CD8-positive, alpha-beta memory T cell (primary cell): ENCODE results near the gene CNOT11. TPM values are rescaled to one million over a fixed set of nuclear protein-coding genes. Genes with fewer than 3 reads are reported as not detected.

Experiments used
- CTCF ChIA-PET: fragments of 350-600 bp; sonication (Branson Sonifier 250); formaldehyde crosslinking; loops from one replicate; lab custom pipeline; 2021; ENCODE audit warnings: antibody characterized with exemption; lab: Charles Lee
- POLR2A ChIA-PET: fragments of 350-600 bp; sonication (Branson Sonifier 250); formaldehyde crosslinking; loops from one replicate; lab custom pipeline; 2021; ENCODE audit warnings: antibody characterized with exemption; lab: Charles Lee
- DNase-seq, 5 donors: peaks; one replicate each; pipeline versions ENCODE4 v3.0.0 to v3.0.0-alpha.2; 2020 to 2022; ENCODE audit warnings: mixed read lengths in 1 of 5
- H3K27ac ChIP-seq: one replicate; pipeline ENCODE4 v1.7.0; 2013; ENCODE audit warnings: low read depth, mild to moderate bottlenecking, low read length, moderate library complexity
- H3K27me3 ChIP-seq: 2 replicates; pipeline ENCODE4 v1.7.0; 2013; ENCODE audit warnings: low read length, mild to moderate bottlenecking; ENCODE audit not compliant: insufficient read depth, poor library complexity, severe bottlenecking
- H3K36me3 ChIP-seq: 2 replicates; pipeline ENCODE4 v1.7.0; 2013; ENCODE audit warnings: mild to moderate bottlenecking, low read length, moderate library complexity; ENCODE audit not compliant: insufficient read depth
- H3K4me1 ChIP-seq: 2 replicates; pipeline ENCODE4 v1.7.0; 2013; ENCODE audit warnings: mild to moderate bottlenecking, low read length, moderate library complexity; ENCODE audit not compliant: insufficient read depth
- H3K4me3 ChIP-seq: 2 replicates; pipeline ENCODE4 v1.7.0; 2013; ENCODE audit warnings: mild to moderate bottlenecking, low read length
- H3K9me3 ChIP-seq: 2 replicates; pipeline ENCODE4 v1.7.0; 2013; ENCODE audit warnings: mild to moderate bottlenecking, low read length
- H3K27ac Mint-ChIP-seq, 8 donors: one replicate each; pipeline ENCODE4 v1.8.0; 2020 to 2021; ENCODE audit warnings: mixed read lengths in 8 of 8, mild to moderate bottlenecking in 6 of 8, inconsistent platforms in 3 of 8, moderate library complexity in 3 of 8
- H3K27me3 Mint-ChIP-seq, 2 donors: one replicate each; pipeline ENCODE4 v1.8.0; 2020 to 2021; ENCODE audit warnings: mixed read lengths in 2 of 2, mild to moderate bottlenecking in 1 of 2, moderate library complexity in 1 of 2
- H3K36me3 Mint-ChIP-seq, 3 donors: one replicate each; pipeline ENCODE4 v1.8.0; 2020 to 2021; ENCODE audit warnings: mixed read lengths in 3 of 3, inconsistent platforms in 1 of 3, mild to moderate bottlenecking in 1 of 3
- H3K4me1 Mint-ChIP-seq, 3 donors: one replicate each; pipeline ENCODE4 v1.8.0; 2020 to 2021; ENCODE audit warnings: mixed read lengths in 3 of 3, inconsistent platforms in 1 of 3, mild to moderate bottlenecking in 1 of 3
- H3K4me3 Mint-ChIP-seq, 7 donors: one replicate each; pipeline ENCODE4 v1.8.0; 2020 to 2021; ENCODE audit warnings: mixed read lengths in 7 of 7, mild to moderate bottlenecking in 6 of 7, moderate library complexity in 4 of 7, inconsistent platforms in 2 of 7
- H3K9me3 Mint-ChIP-seq, 5 donors: one replicate each; pipeline ENCODE4 v1.8.0; 2020 to 2022; ENCODE audit warnings: mixed read lengths in 5 of 5, mild to moderate bottlenecking in 3 of 5, moderate library complexity in 2 of 5, inconsistent platforms in 1 of 5
- polyA plus RNA-seq: library from polyadenylated mRNA; unstranded; fragments of 300-500 nt; fragmentation: Illumina TruSeq; gene quantifications from one replicate; pipeline ENCODE4 v1.2.3, GENCODE V29; 2021
- total RNA-seq, 2 experiments: library from RNA; stranded (reverse); gene quantifications; one replicate each; pipeline ENCODE4 v1.2.3, GENCODE V29; 2021

CNOT11 gene
- total and polyA plus RNA-seq, 3 experiments from 2014 or later = 60.9 to 70.0 (median 67.4) TPM

GRCh38 chr2:101287303-101287702 lies 34.6 kb downstream of the CNOT11 start:
- no peak overlapping the region for H3K4me3 Mint-ChIP-seq
- Histone ChIP-seq H3K4me3 (no peak overlapping the region), H3K9me3 (no peaks in the 10 kb centered on the region), H3K36me3 (peaks cover 45% of the 10 kb centered on the region), H3K27me3 (no peaks in the 10 kb centered on the region), H3K27ac (no peak overlapping the region), H3K4me1 (peaks cover 6% of the 10 kb centered on the region)
- H3K36me3 Mint-ChIP-seq = peaks cover 8 to 83% (median 21%) of the 10 kb centered on the region in 3 donors
- H3K9me3 Mint-ChIP-seq = no peaks in the 10 kb centered on the region
- CTCF ChIA-PET = interaction anchor here (1.2 kb wide), 1 partner anchor 24 kb away, joined by 3 read pairs; no protein-coding TSS in a partner anchor
- H3K27ac Mint-ChIP-seq = peak overlapping the region in 4 of 8 donors; percentile 44 to 57 (median 48)
- POLR2A ChIA-PET = no interaction called here
- DNase-seq = no peak
- no peaks in the 10 kb centered on the region for H3K27me3 Mint-ChIP-seq
- peaks cover 30 to 58% (median 47%) of the 10 kb centered on the region in 3 donors for H3K4me1 Mint-ChIP-seq

GRCh38 chr2:101290711-101291110 lies 38.0 kb downstream of the CNOT11 start:
- Mint-ChIP-seq H3K4me1 (peaks cover 29 to 67% (median 62%) of the 10 kb centered on the region in 3 donors), H3K36me3 (peaks cover 0 to 80% (median 7%) of the 10 kb centered on the region in 3 donors), H3K27me3 (no peaks in the 10 kb centered on the region), H3K27ac (peak overlapping the region in 5 of 8 donors; percentile 32 to 68 (median 54)), H3K4me3 (no peak overlapping the region), H3K9me3 (no peaks in the 10 kb centered on the region)
- CTCF ChIA-PET = no interaction called here
- Histone ChIP-seq H3K4me1 (peaks cover 17% of the 10 kb centered on the region), H3K36me3 (peaks cover 32% of the 10 kb centered on the region), H3K9me3 (no peaks in the 10 kb centered on the region), H3K4me3 (no peak overlapping the region), H3K27ac (no peak overlapping the region), H3K27me3 (no peaks in the 10 kb centered on the region)
- POLR2A ChIA-PET = no interaction called here
- no peak for DNase-seq

GRCh38 chr2:101291973-101292372 lies 39.3 kb downstream of the CNOT11 start:
- peaks cover 0 to 74% (median 8%) of the 10 kb centered on the region in 3 donors for H3K36me3 Mint-ChIP-seq

GRCh38 chr2:101293544-101293943 lies 40.9 kb downstream of the CNOT11 start:
- H3K4me3 ChIP-seq = no peak overlapping the region
- H3K36me3 ChIP-seq = peaks cover 17% of the 10 kb centered on the region
- Mint-ChIP-seq H3K36me3 (peaks cover 0 to 68% (median 7%) of the 10 kb centered on the region in 3 donors), H3K4me1 (peaks cover 44 to 79% (median 74%) of the 10 kb centered on the region in 3 donors), H3K9me3 (no peaks in the 10 kb centered on the region), H3K4me3 (no peak overlapping the region), H3K27me3 (no peaks in the 10 kb centered on the region), H3K27ac (peak overlapping the region in 3 of 8 donors; percentile 22 to 26 (median 23))
- peaks cover 37% of the 10 kb centered on the region for H3K4me1 ChIP-seq
- H3K27ac ChIP-seq = no peak overlapping the region
- POLR2A ChIA-PET = no interaction called here
- CTCF ChIA-PET = no interaction called here
- H3K9me3 ChIP-seq = no peaks in the 10 kb centered on the region
- H3K27me3 ChIP-seq = no peaks in the 10 kb centered on the region
- no peak for DNase-seq

More at GRCh38 chr2:101291973-101292372, 39.3 kb downstream of the CNOT11 start:
- ChIA-PET POLR2A (no interaction called here), CTCF (no interaction called here)
- Histone ChIP-seq H3K9me3 (no peaks in the 10 kb centered on the region), H3K4me1 (peaks cover 29% of the 10 kb centered on the region), H3K27me3 (no peaks in the 10 kb centered on the region), H3K36me3 (peaks cover 27% of the 10 kb centered on the region), H3K4me3 (no peak overlapping the region), H3K27ac (no peak overlapping the region)
- no peaks in the 10 kb centered on the region for H3K27me3 Mint-ChIP-seq
- H3K9me3 Mint-ChIP-seq = no peaks in the 10 kb centered on the region
- H3K4me1 Mint-ChIP-seq = peaks cover 36 to 71% (median 67%) of the 10 kb centered on the region in 3 donors
- no peak overlapping the region for H3K4me3 Mint-ChIP-seq
- peak overlapping the region in 2 of 8 donors; percentile 6 to 59 for H3K27ac Mint-ChIP-seq
- DNase-seq = no peak

GRCh38 chr2:101294861-101295260 lies 42.2 kb downstream of the CNOT11 start:
- Histone ChIP-seq H3K9me3 (no peaks in the 10 kb centered on the region), H3K36me3 (peaks cover 14% of the 10 kb centered on the region), H3K27ac (no peak overlapping the region), H3K4me1 (peaks cover 48% of the 10 kb centered on the region), H3K27me3 (no peaks in the 10 kb centered on the region), H3K4me3 (no peak overlapping the region)
- DNase-seq = no peak
- peaks cover 0 to 73% (median 10%) of the 10 kb centered on the region in 3 donors for H3K36me3 Mint-ChIP-seq
- POLR2A ChIA-PET = no interaction called here
- H3K4me1 Mint-ChIP-seq = peaks cover 57 to 89% (median 82%) of the 10 kb centered on the region in 3 donors
- H3K27me3 Mint-ChIP-seq = no peaks in the 10 kb centered on the region
- CTCF ChIA-PET = no interaction called here
- H3K4me3 Mint-ChIP-seq = no peak overlapping the region
- H3K9me3 Mint-ChIP-seq = no peaks in the 10 kb centered on the region
- peak overlapping the region in 2 of 8 donors; percentile 46 to 84 for H3K27ac Mint-ChIP-seq

GRCh38 chr2:101295895-101296294 lies 43.2 kb downstream of the CNOT11 start:
- H3K27ac ChIP-seq = no peak overlapping the region
- no peaks in the 10 kb centered on the region for H3K9me3 Mint-ChIP-seq
- peaks cover 0 to 73% (median 10%) of the 10 kb centered on the region in 3 donors for H3K36me3 Mint-ChIP-seq
- no peak overlapping the region for H3K4me3 ChIP-seq
- no peaks in the 10 kb centered on the region for H3K9me3 ChIP-seq
- ChIA-PET CTCF (interaction anchor here (0.8 to 1.6 kb wide), 2 partner anchors 26 to 92 kb away, joined by 3 read pairs; partner anchors contain the start of gene CREG2), POLR2A (no interaction called here)
- peaks cover 15% of the 10 kb centered on the region for H3K36me3 ChIP-seq
- H3K27me3 Mint-ChIP-seq = no peaks in the 10 kb centered on the region
- peak overlapping the region in 6 of 7 donors; percentile 5 to 63 (median 16) for H3K4me3 Mint-ChIP-seq
- no peaks in the 10 kb centered on the region for H3K27me3 ChIP-seq
- peaks cover 58% of the 10 kb centered on the region for H3K4me1 ChIP-seq
- no peak for DNase-seq
- peak overlapping the region in 6 of 8 donors; percentile 1 to 45 (median 22) for H3K27ac Mint-ChIP-seq
- peaks cover 64 to 94% (median 88%) of the 10 kb centered on the region in 3 donors for H3K4me1 Mint-ChIP-seq

GRCh38 chr2:101296371-101296770 lies 43.7 kb downstream of the CNOT11 start:
- ChIA-PET POLR2A (no interaction called here), CTCF (interaction anchor here (1.4 to 1.6 kb wide), 2 partner anchors 56 to 91 kb away, joined by 3 read pairs; partner anchors contain the start of gene CREG2)
- Histone ChIP-seq H3K4me3 (no peak overlapping the region), H3K36me3 (peaks cover 15% of the 10 kb centered on the region), H3K4me1 (peaks cover 63% of the 10 kb centered on the region), H3K9me3 (no peaks in the 10 kb centered on the region), H3K27ac (no peak overlapping the region), H3K27me3 (no peaks in the 10 kb centered on the region)
- no peak for DNase-seq
- Mint-ChIP-seq H3K36me3 (peaks cover 0 to 72% (median 10%) of the 10 kb centered on the region in 3 donors), H3K27ac (peak overlapping the region in 6 of 8 donors; percentile 1 to 89 (median 26)), H3K9me3 (no peaks in the 10 kb centered on the region), H3K27me3 (no peaks in the 10 kb centered on the region), H3K4me1 (peaks cover 67 to 98% (median 93%) of the 10 kb centered on the region in 3 donors), H3K4me3 (peak overlapping the region in 6 of 7 donors; percentile 5 to 84 (median 47))

- H3K4me3 Mint-ChIP-seq = peak overlapping the region in 6 of 7 donors; percentile 20 to 84 (median 54)
- peaks cover 75 to 99% (median 98%) of the 10 kb centered on the region in 3 donors for H3K4me1 Mint-ChIP-seq
Measured at GRCh38 chr2:101297383-101297782, 44.7 kb downstream of the CNOT11 start.

More at GRCh38 chr2:101297383-101297782, 44.7 kb downstream of the CNOT11 start:
- H3K4me3 ChIP-seq = no peak overlapping the region
- H3K27ac ChIP-seq = no peak overlapping the region
- H3K27me3 ChIP-seq = no peaks in the 10 kb centered on the region
- Mint-ChIP-seq H3K27me3 (no peaks in the 10 kb centered on the region), H3K27ac (peak overlapping the region in 7 of 8 donors; percentile 1 to 83 (median 72)), H3K36me3 (peaks cover 0 to 72% (median 10%) of the 10 kb centered on the region in 3 donors), H3K9me3 (no peaks in the 10 kb centered on the region)
- peaks cover 73% of the 10 kb centered on the region for H3K4me1 ChIP-seq
- ChIA-PET POLR2A (no interaction called here), CTCF (interaction anchor here (1.4 to 1.6 kb wide), 2 partner anchors 55 to 90 kb away, joined by 3 read pairs; partner anchors contain the start of gene CREG2)
- no peaks in the 10 kb centered on the region for H3K9me3 ChIP-seq
- peaks cover 15% of the 10 kb centered on the region for H3K36me3 ChIP-seq
- DNase-seq = no peak
